DND-41 (cell line): ENCODE data around the gene STRA8.

ENCODE experiments used
- EZH2 ChIP-seq: IDR thresholded peaks from 3 replicates; pipeline ENCODE4 v1.6.1; 2012; ENCODE audit warnings: borderline replicate concordance, low read depth, mild to moderate bottlenecking, moderate library complexity, low read length, inconsistent platforms; ENCODE audit not compliant: severe bottlenecking
- TF ChIP-seq, protein P1 (sequence below): IDR thresholded peaks from 2 replicates; pipeline ENCODE4 v1.5.1; 2012; ENCODE audit warnings: borderline replicate concordance, low read length, moderate library complexity, mild to moderate bottlenecking; ENCODE audit not compliant: poor library complexity, severe bottlenecking; ENCODE audit errors: extremely low read depth

DNA sequence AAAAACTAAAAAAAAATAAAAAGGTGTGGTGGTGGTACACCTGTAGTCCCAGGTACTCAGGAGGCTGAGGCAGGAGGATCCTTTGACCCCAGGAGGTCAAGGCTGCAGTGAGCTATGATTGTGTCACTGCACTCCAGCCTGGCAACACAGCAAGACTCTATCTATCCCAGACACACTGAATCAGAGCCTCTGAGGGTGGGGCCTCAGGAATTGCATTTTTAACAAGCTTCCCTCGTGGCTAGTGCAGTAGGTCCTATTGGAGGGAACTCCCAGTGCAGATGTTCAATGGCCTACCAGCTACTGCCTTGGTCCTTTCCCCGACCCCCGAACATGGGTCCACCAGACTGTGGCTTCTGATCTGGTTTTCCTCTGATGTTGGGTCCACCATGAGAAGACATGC, 14.9 kb downstream of the STRA8 start:
- TF ChIP-seq, protein P1, sequence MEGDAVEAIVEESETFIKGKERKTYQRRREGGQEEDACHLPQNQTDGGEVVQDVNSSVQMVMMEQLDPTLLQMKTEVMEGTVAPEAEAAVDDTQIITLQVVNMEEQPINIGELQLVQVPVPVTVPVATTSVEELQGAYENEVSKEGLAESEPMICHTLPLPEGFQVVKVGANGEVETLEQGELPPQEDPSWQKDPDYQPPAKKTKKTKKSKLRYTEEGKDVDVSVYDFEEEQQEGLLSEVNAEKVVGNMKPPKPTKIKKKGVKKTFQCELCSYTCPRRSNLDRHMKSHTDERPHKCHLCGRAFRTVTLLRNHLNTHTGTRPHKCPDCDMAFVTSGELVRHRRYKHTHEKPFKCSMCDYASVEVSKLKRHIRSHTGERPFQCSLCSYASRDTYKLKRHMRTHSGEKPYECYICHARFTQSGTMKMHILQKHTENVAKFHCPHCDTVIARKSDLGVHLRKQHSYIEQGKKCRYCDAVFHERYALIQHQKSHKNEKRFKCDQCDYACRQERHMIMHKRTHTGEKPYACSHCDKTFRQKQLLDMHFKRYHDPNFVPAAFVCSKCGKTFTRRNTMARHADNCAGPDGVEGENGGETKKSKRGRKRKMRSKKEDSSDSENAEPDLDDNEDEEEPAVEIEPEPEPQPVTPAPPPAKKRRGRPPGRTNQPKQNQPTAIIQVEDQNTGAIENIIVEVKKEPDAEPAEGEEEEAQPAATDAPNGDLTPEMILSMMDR, result no peak
- no peak for TF ChIP-seq EZH2
